HG02763 (cell line): ENCODE measurements around the gene RAB3C.

Experiments
- ATAC-seq: cut with Tn5 transposase; IDR thresholded peaks from one replicate; pipeline ENCODE4 v1.9.1; 2021; ENCODE audit warnings: mild to moderate bottlenecking, moderate library complexity; ENCODE audit not compliant: unreplicated experiment

The RAB3C gene

DNA sequence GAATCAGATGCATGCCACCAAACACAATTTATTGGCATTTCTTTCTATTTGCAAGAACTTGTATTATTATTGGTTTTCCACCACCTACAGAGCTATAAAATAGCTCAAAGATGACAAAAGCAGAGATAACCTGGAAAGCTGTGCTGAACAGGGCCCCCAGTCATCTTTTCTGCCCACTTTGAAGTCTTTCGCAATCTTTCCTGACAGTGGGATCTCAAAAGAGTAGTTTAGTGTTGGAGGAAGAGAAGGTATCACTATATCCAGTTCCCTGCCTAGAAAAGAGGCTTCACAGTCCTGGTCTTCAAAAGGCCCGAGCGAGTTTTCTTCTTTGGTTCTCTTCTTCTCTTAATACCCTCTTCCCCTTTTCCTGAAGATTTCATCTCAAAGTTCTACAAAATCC, 231.0 kb downstream of the RAB3C start:
- ATAC-seq: no peak

DNA sequence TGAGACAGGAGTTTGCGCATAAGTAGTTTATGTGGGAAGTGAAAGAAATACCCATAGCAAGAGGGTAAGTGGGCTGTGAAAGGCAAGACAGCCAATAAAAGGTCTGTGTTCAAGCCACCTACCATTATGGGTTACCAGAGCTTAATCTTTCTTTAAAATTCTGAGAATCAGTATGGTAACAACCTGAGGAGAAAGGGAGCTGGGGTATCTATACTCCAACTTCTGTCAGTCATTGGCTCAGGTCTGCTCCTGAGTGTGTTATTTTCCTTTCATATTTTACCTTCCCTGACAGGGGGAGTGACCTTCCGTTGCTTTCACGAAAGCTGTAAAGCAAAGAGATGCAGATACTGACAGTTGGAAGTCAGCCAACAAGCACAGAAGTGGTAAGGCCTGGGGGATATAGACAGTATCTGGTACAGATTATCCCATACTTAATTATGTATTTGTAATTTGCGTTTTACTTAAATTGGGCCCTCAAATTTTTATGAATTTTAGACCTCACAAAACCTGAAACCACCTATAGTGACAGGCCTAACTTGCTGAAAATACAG, 233.4 kb downstream of the RAB3C start:
- ATAC-seq: no peak

DNA sequence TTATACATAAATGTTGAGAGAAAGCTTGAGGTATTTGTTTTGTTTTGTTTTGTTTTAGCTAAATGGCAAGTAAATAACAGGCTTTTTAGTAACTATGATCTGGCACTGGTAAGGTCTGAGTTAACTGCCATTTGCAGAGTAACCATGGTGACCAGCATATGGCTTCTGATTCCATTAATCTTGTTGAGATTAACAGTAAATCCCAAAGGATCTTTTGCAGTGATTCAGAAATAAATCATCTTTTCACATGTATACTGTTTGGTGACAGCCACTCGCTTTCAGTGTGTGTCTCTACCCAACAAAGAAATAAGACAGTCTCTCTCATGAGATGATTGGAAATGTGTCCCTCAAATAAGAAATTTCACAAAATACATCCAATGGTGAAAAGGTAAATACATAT, 235.6 kb downstream of the RAB3C start:
- ATAC-seq: no peak

DNA sequence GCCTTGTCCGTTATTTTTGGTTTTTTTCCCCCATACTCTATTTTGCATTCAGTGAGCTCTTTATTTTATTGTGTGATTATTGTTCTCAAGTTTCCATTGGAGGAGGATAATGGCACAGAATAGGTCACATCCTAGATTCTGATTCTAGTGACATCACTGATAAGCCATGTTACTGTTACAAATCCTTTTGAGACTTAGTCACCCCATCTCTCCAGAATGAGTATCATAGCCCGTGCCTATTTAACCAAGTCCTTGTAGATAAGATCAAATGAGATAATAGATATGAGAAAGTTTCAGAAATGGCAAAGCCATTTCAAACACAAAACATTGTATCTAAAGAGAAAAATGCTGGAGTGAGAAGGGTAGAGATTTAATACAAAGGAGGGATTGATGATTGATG, 242.6 kb downstream of the RAB3C start:
- no peak for ATAC-seq

DNA sequence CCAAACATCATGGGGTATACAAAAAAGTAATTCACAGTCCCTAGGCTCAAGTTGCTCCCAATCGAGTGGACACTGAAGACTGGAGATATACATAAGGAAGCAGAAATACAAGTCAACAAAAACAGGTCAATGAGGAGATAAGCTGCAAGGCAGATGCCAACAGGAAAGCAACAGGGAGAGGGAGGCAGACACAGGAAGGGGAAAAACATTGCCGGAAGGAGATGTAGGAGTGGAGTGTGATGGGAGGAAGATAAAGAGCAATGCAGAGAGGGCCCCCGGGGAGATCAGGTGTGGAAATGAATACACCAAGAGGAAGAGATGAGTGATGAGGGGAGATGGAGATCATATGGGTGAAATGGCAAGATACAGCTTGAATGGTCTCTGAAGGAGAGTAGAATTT, 243.0 kb downstream of the RAB3C start:
- no peak for ATAC-seq

DNA sequence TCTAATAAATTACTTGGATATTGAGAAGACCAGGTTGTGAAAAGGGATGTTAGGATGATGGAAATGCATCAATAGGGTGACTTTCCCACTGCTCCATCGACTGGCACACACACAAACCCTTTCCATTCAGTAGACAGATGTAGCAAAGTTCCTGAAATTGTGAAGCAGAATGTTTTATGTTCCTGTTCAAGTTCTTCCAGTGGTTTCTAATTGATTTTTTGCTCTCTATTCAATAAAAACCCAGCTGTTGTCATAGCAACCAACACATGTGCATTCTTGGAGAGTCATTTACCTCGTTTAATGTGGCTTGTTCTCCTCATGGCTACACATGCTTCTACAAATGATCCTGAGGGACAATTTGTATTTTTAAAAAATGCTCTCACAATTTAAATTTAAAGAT, 244.6 kb downstream of the RAB3C start:
- no peak for ATAC-seq

DNA sequence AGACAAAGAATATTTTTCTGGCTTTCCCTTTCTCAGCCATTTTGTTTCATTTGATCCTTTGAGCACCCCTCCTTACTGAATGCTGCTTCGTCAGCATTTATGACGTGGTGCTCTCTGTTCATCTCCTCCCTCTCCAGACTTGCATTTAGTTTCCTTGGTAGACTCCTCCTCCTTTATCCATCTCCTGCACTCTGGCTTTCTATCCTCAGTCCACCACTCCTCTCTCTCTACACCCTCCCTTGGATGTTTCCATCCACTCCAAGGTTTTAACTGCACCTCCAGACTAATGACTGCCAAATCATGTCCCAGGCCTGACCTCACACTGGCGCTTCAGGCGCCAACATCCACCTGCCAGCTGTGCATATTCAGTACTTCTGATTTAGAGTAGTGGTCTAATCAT, 245.4 kb downstream of the RAB3C start:
- ATAC-seq: no peak

DNA sequence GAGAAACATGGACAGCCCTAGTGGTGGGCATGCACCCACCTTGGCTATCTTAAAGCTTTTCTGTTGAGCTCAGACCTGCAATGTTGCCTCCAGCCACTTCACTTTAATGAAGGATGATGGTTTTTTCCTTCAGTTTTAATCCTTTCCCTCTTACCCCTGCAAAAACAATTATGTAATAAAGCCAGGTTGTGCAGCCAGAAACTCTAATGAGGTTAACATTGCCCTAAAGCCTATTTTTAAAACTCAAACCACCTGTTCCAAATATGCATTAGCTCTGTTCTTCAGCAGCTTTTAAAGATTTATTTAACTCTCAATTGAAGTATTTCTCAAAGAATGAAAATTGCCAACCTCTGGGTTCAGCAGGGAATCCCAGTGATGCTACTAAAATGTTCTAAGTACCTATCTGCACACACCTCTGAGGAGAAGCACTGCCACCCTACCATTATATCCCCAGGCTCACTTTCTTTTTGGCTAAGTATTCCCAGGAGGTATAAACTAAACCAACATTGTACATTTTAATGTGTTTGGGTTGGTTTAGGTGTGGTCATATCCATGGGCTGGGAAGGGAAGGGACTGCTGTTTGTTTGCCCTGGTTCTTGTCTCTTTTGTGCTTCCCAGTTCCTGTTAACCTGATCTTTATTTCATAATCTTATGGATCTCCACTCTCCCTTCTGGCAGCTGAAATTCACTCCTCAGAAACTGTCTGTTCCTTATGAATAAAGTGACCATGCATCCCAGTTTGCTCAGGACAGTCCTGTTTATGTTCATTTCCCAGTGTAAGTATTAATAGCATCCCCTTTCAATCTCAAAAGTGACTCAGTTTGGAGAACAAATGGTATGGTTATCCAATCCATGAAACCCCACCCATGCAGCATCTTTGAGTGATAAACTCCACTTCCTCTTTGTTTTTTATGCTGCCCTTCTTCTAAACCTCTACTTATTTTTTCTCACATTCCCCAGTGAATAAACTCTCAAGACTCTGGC, 251.7 kb downstream of the RAB3C start:
- no peak for ATAC-seq

DNA sequence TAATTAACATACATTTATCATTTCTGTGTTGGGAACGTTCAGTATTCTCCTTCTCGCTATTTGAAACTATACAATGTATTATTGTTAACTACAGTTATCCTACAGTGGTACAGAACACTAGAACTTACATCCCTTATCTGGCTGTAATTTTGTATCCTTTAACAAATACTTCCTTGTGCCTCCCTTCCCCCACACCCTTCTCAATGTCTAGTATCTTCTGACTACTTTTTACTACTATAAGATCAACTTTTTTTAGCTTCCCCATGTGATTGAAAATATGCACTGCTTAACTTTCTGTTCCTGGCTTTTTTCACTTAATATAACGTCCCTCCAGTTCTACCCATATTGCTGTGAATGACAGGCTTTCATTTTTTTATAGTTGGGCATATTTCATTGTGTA, 253.5 kb downstream of the RAB3C start:
- ATAC-seq: no peak

DNA sequence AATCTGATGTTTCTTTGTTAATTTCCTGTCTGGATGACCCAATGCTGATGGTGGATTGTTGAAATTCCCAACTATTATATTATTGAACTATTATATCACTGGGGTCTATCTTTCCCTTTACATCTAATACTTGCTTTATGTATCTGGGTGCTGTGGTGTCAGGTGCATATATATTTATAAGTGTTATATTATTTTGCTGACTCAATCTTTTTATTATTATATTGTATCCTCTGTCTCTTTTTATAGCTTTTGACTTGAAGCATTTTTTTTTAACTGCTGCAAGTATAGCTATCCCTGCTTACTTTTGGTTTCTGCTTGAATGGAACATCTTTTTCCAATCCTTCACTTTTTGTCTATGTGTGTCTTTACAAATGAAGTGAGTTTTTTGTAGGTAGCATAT, 255.9 kb downstream of the RAB3C start:
- no peak for ATAC-seq

DNA sequence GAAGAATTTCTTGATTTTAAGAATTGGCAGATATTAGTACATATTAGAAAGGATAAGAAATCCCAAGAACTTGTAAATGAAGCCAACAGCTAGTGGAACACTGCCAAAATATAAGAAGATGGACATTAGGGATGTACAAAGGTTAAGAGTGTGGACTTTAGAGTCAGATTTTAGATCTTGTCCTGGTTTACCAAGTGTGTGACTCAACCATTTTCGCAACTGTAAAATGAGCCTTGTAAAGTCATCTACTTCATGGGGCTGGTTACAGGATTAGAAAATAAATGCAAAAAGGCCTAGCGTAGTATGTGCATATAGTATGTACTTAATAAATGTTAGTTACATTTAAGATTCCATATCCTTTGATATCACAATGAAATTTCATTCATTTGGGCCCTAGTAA, 260.0 kb downstream of the RAB3C start:
- ATAC-seq: no peak

DNA sequence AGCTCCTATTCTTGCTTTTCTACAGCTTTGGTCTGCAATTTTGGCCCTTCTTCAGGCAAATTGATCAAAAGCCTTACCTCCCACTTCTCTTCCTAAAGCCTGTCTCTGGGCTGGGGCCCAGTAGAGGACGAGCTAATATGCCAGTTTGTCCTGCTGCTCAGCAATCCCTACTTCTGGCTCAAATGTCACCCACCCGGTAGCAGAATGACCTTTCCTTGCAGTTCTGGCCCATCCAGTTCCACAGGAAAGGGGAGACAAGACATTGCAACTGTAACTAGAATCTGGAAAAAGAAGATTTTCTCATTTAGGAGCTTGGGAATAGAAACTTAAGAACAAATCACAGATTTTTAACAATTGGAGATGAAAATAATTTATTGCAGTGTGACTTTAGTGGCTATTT, 261.5 kb downstream of the RAB3C start:
- ATAC-seq: no peak

DNA sequence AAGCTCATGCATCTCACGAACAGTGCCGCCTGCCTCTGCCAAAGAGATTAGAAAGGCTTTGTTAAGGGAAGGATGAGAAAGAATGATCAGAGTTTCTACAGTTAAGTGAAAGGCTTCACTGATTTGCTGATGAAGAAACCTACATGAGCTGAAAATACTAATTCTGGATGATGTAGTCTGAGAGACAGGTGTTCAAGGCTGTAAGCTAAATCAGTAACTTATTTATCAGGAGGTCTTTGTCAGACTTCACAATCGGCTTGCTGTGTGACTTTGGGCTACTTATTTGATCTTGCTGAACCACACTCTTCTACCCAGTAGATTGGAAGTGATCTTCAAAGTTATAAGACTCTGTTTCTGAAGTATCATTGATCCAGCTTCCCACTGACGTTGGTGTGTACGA, 264.2 kb downstream of the RAB3C start:
- ATAC-seq: no peak

DNA sequence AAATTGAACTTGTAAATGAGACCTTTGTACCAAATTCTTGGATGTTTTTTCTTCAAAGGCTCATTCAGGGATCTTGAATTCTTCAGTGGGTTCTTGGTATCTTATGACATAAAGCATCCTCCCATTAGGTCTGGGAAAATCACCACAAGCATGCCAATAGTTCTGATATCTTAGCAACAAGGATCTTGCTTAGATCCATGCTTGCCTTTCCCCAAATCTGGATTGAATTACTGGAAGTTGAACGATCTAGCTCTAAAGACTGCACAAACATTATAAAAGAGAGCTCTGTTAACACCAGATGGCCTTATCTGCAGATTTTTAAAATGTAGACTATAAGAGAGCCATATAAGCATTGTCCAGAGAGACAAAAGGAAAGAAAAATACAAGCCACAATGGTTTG, 266.3 kb downstream of the RAB3C start:
- no peak for ATAC-seq

DNA sequence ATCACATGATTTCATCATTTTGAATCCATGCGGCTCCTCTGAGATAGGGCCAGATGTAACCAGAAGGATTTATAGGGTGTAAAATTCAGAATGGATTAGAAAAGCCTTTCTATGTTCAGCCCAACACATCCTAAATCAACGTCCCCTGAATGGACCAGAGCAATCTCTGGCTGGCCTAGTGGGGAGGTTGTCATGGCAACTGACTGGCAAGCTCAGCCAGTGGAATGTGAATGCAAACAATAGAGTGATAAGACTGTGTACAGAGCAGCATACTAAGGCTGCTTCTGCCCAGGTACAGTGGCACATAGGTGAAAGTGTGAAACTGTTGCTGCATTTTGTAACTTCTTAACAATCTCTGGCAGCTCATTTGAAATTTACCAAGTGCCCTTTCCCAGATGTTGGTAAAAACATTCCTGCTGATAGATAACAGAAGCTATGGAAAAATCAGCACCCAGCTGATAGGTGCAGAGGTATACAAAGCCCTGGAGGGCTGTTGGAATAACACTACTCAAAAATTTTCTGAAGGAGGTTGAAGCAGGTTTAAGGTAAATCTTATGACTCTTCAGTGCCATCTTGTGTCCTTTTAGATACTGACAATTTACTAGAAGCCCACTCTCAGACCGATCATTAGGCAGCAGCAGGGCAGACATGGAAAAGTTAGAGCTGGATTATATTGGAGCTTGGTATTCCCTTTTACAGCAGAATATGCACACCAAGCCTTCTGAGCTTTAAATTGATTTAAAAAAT, 267.2 kb downstream of the RAB3C start:
- peak; percentile 53 for ATAC-seq

DNA sequence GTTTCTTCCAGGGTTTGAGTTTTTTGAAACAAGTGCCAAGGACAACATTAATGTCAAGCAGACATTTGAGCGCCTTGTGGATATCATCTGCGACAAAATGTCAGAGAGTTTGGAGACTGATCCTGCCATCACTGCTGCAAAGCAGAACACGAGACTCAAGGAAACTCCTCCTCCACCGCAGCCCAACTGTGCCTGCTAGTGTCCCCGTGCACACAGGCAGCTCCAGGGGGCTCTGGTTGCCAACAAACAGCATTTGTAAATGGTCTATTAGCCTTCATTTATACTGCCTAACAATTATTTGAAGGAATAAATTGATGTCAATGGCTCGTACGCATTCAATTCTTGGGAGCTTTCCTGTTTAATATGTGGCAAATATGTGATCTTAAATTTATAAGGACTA, 268.3 kb downstream of the RAB3C start:
- no peak for ATAC-seq

DNA sequence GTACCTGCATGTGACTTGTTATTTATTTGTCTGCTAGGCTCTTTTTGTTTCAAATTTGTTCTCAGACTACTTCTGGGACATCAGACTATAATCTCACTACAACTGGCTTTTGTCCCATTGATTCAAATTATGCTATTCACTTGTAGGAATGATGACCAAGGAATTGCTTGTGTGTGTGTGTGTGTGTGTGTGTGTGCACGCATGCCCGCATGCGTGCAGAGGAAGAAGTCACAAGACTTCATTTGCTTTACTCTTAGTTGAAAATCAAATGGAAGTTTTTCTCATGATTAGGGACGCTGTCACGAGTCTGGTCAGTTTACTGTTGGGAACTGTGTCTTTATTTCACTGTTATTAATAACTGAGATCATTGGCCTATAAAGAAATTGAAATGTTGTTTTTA, 268.7 kb downstream of the RAB3C start:
- ATAC-seq: no peak

DNA sequence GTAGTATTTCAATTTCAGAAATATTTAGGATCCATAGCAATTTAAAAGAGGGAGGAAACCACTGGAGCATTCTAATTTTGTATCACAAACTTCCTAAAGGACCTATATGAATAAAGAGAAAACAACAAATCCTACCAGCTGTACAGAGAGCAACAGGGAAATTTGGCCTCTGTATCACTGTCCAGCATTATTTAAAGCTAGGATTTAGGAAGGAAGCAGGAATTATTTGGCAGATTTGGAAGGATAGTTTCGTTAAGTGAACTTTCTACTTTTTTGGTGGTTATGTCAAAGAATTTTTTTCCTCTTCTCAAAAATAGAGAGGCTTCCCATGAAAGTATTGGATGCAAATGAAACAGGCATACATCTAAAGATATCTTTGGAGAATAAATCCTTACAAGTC, 269.7 kb downstream of the RAB3C start:
- ATAC-seq: no peak

DNA sequence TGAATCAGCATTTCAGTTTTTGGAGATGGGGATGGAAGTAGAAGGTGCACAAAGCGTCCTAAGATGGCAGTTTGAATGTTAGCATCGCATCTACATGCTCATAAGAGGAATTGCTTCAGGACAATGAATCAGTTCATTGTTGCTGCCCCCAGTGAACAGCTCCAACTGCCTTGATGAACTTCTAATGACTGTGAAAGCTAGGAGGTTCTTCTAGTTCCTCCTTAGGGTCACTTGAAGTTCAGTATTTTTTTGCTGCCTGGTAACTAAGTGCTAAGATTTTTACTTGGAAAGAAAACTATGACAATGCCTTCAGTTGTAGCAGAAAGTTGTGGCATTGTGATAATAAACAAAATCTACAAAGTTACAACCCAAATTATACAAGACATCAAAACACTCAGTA, 271.6 kb downstream of the RAB3C start:
- ATAC-seq: no peak

DNA sequence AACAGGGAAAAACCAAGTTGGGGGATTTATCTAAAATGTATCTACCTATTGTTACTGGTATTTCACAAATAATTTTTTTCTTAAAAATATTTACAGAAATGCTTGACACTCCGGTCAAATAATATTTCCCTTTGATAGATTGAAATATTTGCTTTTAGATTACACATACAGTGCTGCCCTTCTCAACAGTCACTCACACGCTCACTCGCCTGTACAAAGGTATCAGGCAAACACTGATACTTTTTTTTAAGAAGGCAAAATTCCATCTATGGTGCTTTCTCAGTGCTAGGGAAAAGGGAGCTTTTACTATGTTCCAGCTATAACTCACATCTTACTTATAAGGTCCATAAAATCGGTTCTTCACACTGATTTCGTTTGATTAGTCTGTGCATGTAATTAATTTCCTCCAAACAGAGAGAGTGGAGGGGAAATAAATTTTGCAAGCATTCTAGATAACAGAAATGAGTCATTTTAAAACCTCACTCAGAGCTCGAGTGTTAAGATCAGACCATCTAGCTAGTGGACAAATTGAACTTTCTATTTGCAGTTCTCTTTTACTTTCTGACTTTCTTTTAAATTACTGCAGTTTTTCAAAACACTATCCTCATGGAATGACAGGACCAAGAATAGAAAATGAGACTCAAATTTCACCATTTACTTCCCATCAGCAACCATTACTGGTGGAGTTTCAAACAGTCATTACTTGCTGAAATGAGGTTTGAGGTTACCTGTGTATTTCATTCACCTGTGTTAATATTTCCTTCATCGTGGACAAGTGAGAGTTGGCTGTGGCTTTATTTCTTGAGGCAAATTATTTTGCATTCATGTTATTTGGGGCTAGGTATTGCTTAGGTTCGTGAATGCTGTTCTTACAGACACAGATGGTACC, 273.2 kb downstream of the RAB3C start:
- ATAC-seq: no peak

DNA sequence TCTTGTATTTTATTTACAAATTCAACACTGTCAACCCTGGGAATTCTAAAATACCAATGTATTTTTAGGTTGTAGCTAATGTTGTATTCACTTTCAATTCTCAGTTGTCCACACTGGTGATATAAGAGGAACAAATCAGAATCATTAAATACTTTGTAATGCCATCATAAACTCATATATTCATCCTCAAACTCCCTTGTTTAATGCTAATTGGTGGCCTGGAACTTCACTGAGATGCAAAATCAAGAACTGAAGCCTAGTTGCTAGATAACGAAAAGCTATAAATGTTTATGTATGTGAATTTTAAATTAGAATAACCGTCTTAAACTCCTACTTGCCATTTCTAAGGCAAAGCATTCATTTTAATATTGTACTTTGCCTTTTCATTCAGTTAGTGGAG, 274.7 kb downstream of the RAB3C start:
- ATAC-seq: no peak
